Fibroblast of skin of abdomen (primary cell): ENCODE measurements around the gene ABHD14A.

Experiments used
- DNase-seq: peaks from one replicate; pipeline ENCODE4 v3.0.0-alpha.2; 2013

ABHD14A gene

DNA sequence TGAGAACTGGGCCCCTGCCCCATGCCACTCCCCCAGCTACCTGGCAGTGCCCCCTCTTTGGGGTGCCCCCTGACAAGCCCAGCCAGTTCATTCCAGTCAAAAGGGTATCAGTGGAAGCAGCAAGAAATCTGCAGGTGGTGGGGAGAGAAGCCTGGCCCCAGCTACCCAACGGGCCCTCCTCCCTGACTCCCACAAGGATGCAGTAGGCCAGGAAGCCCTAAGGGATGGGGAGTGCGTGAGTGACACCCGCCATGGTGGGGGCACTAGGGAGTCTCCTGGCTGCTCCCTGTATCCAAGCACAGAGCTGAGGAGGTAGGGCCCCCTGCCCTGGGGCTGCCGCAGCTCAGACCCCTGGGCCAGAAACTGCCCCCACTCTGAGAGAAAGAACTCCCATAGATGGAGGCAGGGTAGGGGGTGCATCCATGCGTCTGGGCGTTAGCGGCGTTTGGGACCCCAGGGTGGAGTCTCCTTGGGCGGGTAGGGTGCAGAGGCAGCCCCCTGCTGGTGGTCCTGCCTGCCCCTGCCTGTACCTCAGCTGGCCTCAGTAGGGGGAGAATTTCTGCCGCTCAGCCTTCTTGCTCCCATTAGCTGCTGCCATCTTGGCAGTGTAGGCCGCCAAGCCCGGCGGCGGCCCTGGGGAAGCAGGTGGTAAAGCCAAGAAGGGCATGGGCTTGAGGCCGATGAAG, 17.2 kb upstream of the ABHD14A start:
- DNase-seq: no peak

DNA sequence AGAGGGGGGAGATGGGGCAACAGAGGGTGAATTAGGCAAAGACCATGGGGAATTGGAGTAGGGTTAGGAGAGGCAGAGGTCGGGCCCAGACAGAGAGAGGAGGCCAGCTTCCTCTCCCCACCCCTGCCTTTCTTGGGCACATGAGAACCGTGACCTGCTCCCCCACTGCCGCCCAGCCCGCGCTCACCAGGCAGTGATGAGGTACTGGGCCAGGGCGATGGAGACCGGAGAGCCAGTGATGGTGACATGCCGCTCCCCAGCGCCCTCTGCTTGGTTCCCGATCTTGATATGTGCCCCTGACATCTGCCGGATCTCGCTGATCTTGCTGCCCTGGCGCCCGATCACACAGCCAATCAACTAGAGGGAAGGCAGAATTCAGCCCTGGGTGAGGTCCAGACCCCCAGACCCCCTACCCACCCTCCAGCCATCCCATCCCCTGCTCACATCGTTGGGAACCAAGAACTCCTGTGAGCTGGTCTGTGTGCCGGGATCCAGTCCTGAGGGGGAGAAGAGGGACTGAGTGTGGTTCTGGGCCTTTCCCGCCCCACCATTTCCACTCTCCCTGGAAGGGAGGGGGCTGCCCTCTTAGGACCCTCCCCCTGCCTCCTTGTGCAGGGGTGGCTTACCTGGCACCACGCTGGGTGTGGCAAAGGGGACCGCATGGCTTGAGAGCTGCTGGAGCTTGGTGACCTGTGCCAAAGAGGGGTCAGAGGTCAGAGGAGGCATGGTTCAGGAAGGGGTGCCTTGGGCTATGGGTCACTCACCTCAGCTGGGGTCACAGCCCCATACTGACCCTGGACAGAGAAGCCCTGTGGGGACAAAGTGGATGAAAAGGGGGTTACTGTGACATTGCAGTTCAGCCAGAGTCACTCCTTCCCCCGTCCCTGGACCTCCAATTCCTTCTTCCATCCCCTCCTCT, 16.0 kb upstream of the ABHD14A start:
- no peak for DNase-seq

DNA sequence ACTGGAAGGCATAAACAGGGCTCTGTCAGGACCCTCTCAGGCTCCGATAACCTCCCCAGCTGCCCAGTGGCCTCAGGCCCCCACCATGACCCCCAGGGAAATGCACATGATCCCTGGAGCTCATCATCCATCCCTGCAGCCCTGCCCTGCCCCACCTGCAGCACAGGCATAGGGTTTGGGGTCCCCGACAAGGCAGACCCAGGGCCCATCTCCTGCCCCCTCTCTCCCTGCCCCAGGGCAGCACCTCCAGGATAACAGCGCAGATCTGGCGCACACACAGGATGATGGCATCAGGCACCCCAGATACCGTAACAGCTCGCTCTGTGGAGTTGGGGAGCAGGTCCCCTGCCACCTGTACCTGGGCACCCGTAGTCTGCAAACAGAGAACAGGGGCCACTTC, 15.2 kb upstream of the ABHD14A start:
- no peak for DNase-seq

DNA sequence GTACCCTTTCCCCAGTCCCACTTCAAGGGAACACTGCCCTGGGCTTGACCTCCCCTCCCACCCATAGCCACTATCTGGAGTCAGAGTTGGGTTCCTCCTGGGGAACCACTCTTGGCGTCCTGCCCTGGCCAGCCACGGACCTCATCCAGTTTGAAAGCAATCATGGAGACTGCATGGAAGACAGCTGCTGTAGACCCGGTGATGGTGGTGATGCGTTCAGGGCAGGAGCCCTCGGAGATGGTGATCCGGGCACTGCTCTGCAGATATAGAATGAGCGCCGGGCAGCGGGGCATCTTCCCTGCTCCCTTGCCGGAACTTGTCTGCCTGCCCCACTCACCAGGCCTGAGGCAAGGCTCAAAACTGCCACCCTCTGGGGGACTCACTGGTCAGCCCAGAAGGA, 14.5 kb upstream of the ABHD14A start:
- DNase-seq: no peak

DNA sequence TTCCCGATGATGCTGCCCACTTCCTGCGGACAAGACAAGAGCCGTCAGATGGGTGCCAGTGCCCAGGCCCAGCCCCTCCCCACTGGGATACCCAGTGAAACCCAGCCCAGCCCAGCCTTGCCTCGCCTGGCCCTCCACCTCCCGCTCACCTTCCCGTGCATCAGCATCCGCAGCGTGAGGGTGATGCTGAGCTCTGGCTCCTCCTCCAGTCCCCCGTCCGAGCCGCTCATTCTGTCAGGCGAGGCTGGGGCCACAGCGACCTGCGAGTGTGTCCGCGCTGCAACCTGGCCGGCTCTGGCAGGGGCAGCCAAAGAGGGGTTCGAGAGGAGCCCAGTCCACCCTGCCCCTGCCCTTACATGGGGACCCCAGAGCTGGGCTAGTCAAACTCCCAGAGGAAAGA, 13.9 kb upstream of the ABHD14A start:
- no peak for DNase-seq

DNA sequence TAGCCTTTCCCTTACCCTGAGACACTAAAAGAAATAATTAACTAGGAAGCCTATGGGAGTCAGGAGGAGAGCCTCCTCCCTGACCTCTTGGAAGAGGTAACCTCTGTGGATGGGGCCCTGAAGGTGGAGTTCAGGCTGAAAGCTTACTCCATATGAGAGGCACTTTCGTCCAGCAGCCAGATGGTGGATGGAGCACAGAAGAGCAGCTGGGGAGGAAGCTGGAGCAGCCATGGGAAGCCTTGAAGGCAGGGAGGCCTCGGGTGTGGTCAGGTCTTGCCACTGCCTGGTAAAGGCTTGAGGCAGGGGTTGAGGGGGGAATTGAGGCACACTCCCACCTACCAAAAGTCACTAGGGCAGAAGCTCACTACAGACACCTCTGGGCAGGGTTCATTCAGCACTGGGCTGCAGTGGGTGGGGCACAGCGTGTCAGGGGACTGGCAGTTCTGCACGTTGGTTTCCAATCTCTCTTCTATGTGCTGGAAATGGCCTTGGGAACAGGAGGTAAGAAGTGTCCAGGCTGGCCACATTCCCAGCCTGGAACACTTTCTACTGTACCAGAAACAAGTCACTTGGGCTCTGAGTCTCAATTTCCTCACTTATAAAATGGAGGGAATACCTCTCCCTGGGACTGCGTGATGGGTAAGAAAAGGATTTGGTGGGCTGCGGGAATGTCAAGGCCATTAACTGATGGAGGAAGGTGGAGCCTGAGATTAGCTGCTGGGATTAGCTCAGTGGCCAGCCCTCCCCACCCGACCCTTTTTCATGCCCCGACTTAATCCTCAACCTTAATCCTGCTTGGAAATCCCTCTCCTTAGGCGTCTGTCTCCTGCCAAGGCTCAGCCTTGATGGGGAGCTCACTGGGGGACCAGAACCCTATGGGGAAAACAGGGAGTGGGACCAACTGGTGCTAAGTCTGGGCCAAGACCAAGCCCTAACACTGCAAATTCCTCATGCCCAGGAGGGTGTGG, 13.0 kb upstream of the ABHD14A start:
- DNase-seq: no peak

DNA sequence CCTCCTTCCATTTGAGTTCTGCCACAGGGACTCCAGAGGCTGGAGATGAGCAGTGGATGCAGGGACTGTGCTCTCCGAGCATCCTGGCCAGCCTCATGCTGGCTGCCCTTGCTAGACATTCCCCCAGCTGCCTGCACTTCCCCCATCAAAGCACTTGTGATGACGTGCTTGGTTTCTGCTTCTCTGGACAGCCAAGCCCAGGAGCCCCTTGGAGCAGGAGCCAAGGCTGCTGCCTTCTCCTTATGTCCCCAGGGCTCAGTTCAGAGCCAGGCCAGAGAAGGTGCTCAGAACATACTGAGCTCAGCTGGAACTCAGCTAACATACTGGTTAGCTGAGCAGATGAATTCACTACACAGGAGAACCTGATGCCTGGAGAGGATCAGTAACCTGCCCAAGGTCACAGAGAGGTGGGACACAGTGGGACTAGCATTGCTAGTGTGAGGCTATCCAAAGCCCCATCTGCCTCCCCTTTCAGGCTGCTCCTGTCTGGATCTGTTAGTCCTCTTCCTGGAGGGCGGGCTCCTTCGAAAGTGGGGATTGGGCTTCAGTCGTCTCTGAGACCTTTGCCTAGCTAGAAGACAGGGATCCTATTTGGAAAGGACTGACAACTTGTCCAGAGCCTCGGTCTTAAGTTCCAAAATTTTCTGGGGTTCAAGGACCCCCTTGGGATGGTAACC, 11.9 kb upstream of the ABHD14A start:
- DNase-seq: no peak

DNA sequence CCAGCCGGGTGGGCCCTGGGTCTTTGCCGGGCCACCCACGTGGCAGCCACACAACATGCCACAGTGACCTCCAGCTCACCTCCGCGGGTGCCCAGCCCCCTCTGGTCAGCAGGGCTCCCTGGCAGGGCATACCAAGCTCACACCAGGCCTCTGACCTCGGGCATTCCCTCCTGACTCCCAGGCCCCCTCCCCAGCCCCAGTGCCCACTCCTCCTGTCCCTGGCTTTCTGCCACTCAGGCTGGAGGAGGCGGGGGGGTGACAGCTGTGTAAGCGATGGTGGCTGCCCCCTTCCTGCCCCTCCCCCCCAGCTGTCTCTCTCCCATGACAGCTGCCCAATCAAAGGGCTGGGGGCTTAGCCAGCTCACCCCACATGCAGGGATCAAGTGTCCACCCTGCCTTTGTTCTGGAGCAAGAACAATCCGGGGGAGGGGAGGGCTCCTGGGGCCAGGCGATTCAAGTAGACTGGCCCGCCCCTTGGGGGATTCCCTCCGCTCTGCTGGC, 10.9 kb upstream of the ABHD14A start:
- no peak for DNase-seq

DNA sequence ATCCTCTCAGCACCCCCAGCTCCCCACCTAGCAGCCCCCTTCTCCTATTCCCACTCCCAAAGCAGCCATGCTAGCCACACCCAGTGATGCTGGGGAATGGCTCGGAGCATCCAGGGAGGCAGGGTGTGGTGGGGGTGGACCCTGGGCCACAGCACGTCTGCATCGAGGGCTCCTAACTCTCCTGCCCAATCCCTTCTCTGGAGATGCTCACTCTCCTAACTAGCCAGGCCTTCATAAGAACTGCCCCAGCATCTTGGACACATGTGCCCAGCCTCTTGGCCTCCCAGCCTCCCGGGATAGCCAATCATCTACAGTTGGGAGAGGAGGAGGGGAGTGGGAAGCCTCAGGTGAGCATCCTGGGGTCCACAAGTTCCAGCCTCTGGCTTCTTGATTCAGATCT, 10.3 kb upstream of the ABHD14A start:
- DNase-seq: no peak

DNA sequence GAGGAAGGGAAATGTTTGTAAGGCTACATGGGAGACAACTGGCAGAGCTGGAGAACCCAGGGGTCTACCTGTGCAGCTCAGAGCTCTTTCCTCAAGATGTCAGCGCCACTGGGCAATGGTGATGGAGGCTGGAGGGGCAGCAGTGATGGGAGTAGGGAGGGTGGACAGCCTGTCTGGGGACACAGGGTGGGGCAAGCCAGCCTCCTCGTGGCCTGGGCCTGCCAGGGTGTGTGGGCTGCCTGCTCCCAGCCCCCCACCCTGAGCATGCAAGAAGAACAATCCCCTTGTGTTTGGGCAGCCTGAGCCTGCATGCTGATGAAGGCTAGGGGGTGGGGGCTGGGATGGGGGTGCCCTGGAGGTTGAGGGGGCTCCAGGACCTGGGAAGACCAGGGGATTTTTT, 8.8 kb upstream of the ABHD14A start:
- DNase-seq: no peak

DNA sequence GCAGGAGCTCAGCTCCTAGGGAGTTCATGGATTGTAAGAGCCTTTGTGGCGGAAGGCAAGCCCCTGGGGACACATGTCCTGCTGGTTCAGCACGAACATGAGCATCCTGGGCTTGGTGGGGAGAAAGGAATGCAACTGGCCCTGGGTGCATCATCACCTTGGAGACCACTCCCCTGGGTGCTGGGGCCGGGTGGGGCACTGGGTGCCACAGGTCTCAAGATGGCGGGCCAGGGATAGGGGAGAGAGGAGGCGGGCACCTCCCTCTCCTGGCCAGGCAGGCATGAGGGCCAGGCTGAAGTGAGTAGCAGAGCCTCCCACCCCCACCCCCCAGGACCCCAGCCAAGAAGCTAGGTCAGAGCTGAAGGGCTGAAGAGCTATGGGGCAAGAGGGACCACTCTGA, 8.4 kb upstream of the ABHD14A start:
- DNase-seq: no peak

DNA sequence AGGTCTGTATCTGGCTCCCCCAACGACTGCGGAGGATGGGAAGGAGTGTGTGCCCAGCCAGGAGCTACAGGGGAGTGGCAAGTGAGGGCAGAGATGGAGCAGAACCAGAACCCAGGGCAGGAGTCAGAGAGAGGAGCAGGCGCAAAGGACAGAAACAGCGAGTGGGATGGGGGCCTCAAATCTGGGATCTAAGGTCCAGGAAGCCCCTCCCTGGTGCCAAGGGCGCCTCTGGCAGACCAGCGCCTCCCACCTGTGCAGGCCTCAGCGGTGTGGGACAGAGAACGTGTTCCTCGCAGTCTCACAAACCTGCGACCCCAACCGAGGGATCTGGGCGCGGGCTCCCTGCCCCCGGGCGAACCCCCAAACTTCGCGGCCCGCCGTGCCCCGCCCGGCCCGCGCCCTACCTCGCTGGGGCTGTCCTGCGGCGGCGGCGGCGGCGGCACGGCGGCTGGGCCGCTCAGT, 7.9 kb upstream of the ABHD14A start:
- DNase-seq: no peak

DNA sequence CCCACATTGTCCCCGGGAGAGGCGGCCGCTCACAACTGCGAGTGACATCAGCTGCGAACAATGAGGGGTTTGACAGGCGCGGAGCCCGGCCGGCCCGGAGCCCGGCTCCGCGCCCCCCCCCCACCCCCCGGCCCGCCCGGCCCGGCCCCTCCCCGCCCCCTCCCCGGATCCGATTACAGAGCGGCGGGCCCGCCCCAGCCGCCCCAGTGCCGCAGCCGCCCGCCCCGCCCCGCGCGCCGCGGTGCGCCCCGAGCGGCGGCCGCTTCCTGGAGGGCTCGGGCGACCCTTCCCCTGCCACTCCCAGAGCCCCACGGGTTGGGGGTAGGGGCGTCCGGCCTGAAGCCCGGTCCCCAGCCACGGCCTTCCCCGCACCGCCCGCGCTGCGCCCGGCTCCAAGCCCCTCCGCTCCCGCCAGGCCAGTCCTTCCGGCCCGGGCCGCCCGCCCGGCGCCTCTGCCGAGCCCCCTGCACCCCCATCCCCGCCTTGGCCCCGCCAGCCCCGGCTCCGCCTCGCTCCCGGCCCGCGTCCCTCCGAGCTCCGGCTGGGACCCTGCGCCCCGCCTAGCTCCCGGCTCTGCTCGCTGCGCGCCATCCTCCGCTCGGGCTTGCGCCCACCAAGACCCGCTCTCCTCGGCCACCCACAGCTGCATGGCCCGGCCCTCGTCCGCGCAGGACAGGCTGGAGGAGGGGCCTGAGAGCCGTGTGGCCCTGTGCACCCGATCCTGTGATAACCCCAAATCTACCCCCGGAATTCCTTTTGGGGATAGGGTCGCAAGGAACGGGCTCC, 7.3 kb upstream of the ABHD14A start, which contains the start of gene PCBP4:
Gene PCBP4, minus strand, starts transcription at position 71 of the 786 bp plus-strand sequence. CDS start 6,214 bp downstream, outside the sequence.
- peak; percentile 55 for DNase-seq

DNA sequence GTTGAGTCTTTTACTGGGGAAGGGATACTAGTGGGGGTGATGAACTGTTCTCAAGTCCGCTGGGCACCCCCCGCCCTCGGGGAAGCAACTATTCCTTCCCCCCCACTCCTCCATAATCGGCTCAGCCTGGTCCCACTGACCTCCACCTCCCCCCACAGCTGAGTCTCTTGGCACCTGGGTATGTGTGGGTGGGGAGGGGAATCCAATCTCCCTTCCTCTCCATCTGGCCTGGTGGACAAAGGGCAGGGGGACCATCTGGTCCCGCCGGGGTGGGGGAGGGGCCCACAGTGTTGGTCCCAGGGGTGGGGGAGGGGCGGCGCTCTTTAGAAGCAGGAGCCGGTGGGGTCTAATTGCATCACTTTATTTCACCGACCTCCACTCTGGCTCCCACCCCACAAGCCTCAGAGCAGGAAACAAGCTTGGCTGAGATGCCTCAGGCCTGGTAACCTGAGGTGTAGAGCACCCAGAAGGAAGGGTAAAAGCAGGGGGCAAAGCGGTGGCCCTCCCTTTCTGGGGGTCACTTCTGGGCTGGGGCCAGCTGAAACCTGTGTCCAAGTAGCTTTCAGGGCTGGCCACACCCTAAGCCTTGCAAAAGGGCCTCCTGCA, 6.6 kb upstream of the ABHD14A start:
- peak; percentile 53 for DNase-seq

DNA sequence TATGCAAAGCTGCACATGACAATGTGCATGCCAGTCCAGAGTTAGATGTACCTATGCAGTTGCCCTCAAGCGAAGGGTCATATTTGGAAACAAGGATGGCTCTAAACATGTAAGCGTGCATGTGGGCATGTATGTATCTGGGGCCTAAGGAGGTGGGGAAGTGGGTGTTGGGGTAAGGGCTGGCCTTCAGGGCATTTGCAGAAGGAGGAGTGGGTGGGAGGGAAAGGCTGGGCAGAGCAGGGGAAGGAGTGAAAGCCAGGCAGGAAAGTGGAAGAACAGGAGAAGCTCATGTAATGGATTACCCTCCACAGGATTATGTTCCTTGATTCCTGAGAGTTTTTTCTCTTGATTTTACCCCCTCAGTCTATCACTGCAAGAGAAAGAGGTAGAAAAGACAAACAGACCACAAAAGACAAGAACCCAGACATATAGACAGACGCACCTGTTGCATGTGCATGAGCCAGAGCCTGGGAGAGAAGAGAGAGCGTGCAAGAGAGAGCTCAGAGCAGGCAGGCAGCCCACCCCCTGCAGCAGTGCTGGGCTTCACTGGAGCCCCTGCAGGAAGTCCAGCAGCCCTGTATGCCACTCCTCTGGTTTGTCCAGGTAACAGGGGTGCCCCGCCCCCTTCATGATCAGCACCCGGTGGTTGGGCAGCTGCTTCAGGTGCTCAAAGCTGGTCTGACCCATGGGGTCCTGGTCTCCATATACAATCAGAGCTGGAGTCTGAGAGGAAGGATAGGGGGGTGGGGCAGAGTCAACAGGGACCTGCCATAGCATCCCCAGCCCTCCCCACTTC, 5.8 kb upstream of the ABHD14A start:
- DNase-seq: no peak

DNA sequence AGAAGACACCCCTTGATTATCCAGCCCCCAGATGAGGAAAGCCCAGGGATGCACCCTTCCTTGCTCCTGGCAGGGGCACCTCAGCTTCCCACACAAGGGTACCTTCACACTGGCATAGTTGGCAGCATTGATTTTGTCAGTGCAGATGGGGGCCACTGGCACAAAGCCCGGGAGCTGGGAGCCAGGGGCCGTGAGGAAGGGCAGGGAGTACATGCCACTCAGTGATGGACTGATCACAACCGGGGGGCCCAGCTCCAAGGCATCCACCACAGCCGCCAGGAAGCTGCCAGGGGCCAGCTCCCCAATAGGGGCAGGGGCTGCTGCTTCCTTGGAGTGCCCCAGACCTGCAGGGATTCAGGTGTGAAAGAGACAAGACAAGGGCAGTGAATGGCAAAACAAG, 5.0 kb upstream of the ABHD14A start:
- DNase-seq: no peak

DNA sequence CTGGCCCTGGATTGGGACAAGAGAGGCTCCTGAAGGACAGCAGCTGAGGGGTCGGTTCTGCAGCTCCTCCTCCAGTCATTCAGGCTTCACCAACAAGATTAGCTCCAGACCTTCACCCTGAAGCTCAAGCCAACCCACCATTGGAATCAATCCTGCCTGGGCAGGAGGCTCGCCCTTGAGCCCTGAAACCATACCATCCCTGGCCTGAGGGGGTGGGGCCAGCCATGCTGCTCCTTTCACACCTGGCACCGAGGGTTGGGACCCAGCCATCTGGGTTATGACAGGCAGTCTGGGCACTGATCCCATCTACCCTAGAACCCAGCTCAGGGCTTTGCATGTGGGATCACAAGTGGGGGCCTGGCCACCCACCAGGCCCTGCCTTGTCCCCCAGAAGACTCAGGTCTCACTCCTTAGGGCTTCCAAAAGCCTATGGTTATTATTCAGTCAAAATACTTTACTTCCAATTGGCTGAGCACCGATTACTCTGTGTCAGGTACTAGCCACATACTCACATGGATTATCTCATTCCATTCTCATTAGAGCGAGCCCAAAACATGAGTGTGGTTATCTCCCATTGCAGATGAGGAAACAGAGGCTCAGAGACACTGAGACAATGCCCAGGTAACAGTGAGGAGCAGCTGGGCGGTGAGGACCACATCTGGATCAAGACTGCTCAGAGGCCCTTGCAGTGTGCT, 4.1 kb upstream of the ABHD14A start:
- no peak for DNase-seq

DNA sequence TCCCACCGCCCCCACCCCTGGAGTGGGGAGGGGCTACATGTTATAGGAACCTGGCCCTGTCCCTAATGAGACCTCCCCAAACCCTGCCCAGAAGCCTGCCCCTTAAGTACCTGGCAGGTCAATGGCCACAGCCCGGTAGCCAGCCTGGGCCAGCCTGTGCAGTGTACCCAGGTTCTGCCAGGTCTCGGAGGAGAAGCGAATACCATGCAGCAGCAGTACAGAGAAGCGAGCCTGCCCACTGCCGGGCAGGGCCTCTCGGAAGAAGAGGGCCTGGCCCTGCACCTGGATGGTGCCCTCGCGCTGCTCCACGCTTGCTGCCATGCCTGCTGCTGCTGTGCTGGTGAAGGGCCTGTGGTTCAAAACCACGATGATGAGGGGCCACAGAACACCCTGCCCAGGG, 3.5 kb upstream of the ABHD14A start:
- no peak for DNase-seq
